Loucy (cell line): ENCODE measurements around the gene VARS1.

ENCODE experiments used
- EZH2phosphoT487 ChIP-seq: fragments of 200-600 bp; IDR thresholded peaks from 2 replicates; pipeline ENCODE4 v1.6.1; 2018; ENCODE audit warnings: antibody characterized with exemption, mild to moderate bottlenecking, moderate library complexity, borderline replicate concordance
- TF ChIP-seq, protein P1 (sequence below): fragments of 200-600 bp; sonication (generic); conservative IDR thresholded peaks from 2 replicates; pipeline ENCODE4 v1.5.1; 2014; ENCODE audit warnings: mild to moderate bottlenecking, antibody characterized with exemption, low read length

DNA sequence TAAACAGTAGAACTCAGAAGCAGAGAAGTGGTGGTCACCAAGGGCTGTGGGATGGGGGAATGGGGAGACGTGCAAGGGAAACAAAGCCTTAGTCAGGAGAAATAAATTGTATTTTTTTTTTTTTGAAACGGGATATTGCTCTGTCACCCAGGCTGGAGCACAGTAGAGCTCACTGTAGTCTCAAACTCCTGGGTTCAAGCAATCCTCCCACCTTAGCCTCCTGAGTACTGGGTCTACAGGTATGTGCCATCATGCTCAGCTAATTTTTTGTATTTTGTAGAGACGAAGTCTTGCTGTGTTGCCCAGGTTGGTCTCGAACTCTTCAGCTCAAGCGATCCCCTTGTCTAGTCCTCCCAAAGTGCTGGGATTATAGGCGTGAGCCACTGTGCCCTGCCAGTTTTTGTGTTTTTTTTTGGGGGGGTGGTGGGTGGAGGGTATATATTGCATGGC, 35.4 kb upstream of the VARS1 start:
- TF ChIP-seq, protein P1, sequence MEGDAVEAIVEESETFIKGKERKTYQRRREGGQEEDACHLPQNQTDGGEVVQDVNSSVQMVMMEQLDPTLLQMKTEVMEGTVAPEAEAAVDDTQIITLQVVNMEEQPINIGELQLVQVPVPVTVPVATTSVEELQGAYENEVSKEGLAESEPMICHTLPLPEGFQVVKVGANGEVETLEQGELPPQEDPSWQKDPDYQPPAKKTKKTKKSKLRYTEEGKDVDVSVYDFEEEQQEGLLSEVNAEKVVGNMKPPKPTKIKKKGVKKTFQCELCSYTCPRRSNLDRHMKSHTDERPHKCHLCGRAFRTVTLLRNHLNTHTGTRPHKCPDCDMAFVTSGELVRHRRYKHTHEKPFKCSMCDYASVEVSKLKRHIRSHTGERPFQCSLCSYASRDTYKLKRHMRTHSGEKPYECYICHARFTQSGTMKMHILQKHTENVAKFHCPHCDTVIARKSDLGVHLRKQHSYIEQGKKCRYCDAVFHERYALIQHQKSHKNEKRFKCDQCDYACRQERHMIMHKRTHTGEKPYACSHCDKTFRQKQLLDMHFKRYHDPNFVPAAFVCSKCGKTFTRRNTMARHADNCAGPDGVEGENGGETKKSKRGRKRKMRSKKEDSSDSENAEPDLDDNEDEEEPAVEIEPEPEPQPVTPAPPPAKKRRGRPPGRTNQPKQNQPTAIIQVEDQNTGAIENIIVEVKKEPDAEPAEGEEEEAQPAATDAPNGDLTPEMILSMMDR, result no peak
- TF ChIP-seq EZH2phosphoT487, result no peak
